Neural cell (in vitro differentiated cells): ENCODE results near the gene MTCL1. TPM values are rescaled to one million over a fixed set of nuclear protein-coding genes. Genes with fewer than 3 reads are reported as not detected.

Source experiments
- H2AFZ ChIP-seq: fragments of 200-600, 300-800 bp; sonication (generic), shearing (Covaris generic); 2 replicates; pipeline ENCODE4 v1.6.0; 2014; ENCODE audit warnings: low read depth, mild to moderate bottlenecking, antibody characterized with exemption, low read length, moderate library complexity
- H3F3A ChIP-seq: fragments of 200-600 bp; shearing (Covaris generic); 2 replicates; pipeline ENCODE4 v1.6.1; 2016; ENCODE audit warnings: mild to moderate bottlenecking, moderate library complexity, mixed read lengths, antibody characterized with exemption, low read length; ENCODE audit not compliant: insufficient read depth, poor library complexity, severe bottlenecking
- H3K27ac ChIP-seq: fragments of 200-600, 300-800 bp; sonication (generic), shearing (Covaris generic); 2 replicates; pipeline ENCODE4 v1.5.1; 2014; ENCODE audit warnings: mild to moderate bottlenecking, low read length, moderate library complexity
- H3K27me3 ChIP-seq: fragments of 300-800, 200-600 bp; sonication (generic), shearing (Covaris generic); 2 replicates; pipeline ENCODE4 v1.6.0; 2014; ENCODE audit warnings: mild to moderate bottlenecking, low read depth, low read length, moderate library complexity; ENCODE audit not compliant: insufficient read depth
- H3K36me3 ChIP-seq: fragments of 300-800, 200-600 bp; sonication (generic), shearing (Covaris generic); 2 replicates; pipeline ENCODE4 v1.5.1; 2014; ENCODE audit warnings: mild to moderate bottlenecking, antibody characterized with exemption, low read length, moderate library complexity; ENCODE audit not compliant: insufficient read depth
- H3K4me2 ChIP-seq: fragments of 300-800, 200-600 bp; sonication (generic), shearing (Covaris generic); 2 replicates; pipeline ENCODE4 v1.6.0; 2014; ENCODE audit warnings: mild to moderate bottlenecking, low read length
- H3K4me3 ChIP-seq: fragments of 300-800, 200-600 bp; sonication (generic), shearing (Covaris generic); 2 replicates; pipeline ENCODE4 v1.5.1; 2014; ENCODE audit warnings: mild to moderate bottlenecking, low read length, moderate library complexity
- H3K79me2 ChIP-seq: fragments of 200-600 bp; shearing (Covaris generic); replicated peaks from 2 replicates; pipeline ENCODE4 v1.6.0; 2014; ENCODE audit warnings: mild to moderate bottlenecking, low read length, moderate library complexity; ENCODE audit not compliant: insufficient read depth
- H3K9ac ChIP-seq: fragments of 300-800, 200-600 bp; sonication (generic), shearing (Covaris generic); 2 replicates; pipeline ENCODE4 v1.6.1; 2016; ENCODE audit warnings: mild to moderate bottlenecking, low read length, mixed read lengths
- H3K9me2 ChIP-seq: fragments of 200-600 bp; shearing (Covaris generic); 2 replicates; pipeline ENCODE4 v1.6.1; 2016; ENCODE audit warnings: mild to moderate bottlenecking, low read length, mixed read lengths; ENCODE audit not compliant: insufficient read depth
- H3K9me3 ChIP-seq: fragments of 200-600, 300-800 bp; sonication (generic), shearing (Covaris generic); 2 replicates; pipeline ENCODE4 v1.6.1; 2016; ENCODE audit warnings: mild to moderate bottlenecking, mixed run types, low read length, moderate library complexity, mixed read lengths
- H4K20me1 ChIP-seq: fragments of 200-600 bp; shearing (Covaris generic); 2 replicates; pipeline ENCODE4 v1.6.1; 2016; ENCODE audit warnings: mild to moderate bottlenecking, mixed run types; ENCODE audit not compliant: insufficient read depth
- CTCF ChIP-seq: fragments of 450-650 bp; IDR thresholded peaks from 2 replicates; pipeline ENCODE4 v1.5.1; 2014; ENCODE audit warnings: antibody characterized with exemption, mild to moderate bottlenecking, moderate library complexity; ENCODE audit not compliant: poor library complexity, severe bottlenecking
- EP300 ChIP-seq: fragments of 450-650 bp; conservative IDR thresholded peaks from 2 replicates; pipeline ENCODE4 v1.6.1; 2014; ENCODE audit warnings: antibody characterized with exemption, mild to moderate bottlenecking, moderate library complexity; ENCODE audit not compliant: poor library complexity, severe bottlenecking
- EZH2 ChIP-seq: fragments of 200-600, 300-800 bp; shearing (Covaris generic), sonication (generic); IDR thresholded peaks from 2 replicates; pipeline ENCODE4 v1.6.1; 2014; ENCODE audit warnings: antibody characterized with exemption, low read length, borderline replicate concordance, mild to moderate bottlenecking; ENCODE audit not compliant: insufficient read depth, poor library complexity, severe bottlenecking
- POLR2AphosphoS5 ChIP-seq: IDR thresholded peaks from 2 replicates; pipeline ENCODE4 v1.6.1; 2012
- RAD21 ChIP-seq: fragments of 450-650 bp; conservative IDR thresholded peaks from 2 replicates; pipeline ENCODE4 v1.6.1; 2014; ENCODE audit warnings: antibody characterized with exemption, mild to moderate bottlenecking, moderate library complexity
- REST ChIP-seq: IDR thresholded peaks from 2 replicates; pipeline ENCODE4 v1.6.1; 2012; ENCODE audit warnings: borderline replicate concordance
- TAF1 ChIP-seq: IDR thresholded peaks from 2 replicates; pipeline ENCODE4 v1.6.1; 2012; ENCODE audit warnings: low read depth
- polyA plus RNA-seq: library from polyadenylated mRNA; depleted of rRNA; stranded (reverse); fragments of >200 nt; gene quantifications from 2 replicates; pipeline ENCODE4 v1.2.3, GENCODE V29; 2014

MTCL1 gene
- polyA plus RNA-seq, 1 donor from 2014 or later: 20.8 TPM

- no peaks in the 10 kb centered on the region for H3F3A ChIP-seq
- H3K27ac ChIP-seq: no peak overlapping the region
- no peaks in the 10 kb centered on the region for H4K20me1 ChIP-seq
- H3K27me3 ChIP-seq: no peaks in the 10 kb centered on the region
- H3K4me3 ChIP-seq: no peak overlapping the region
- H3K9ac ChIP-seq: no peak overlapping the region
- H3K4me2 ChIP-seq: no peak overlapping the region
- no peaks in the 10 kb centered on the region for H3K9me3 ChIP-seq
- no peaks in the 10 kb centered on the region for H3K36me3 ChIP-seq
- H3K9me2 ChIP-seq: no peaks in the 10 kb centered on the region
- TF ChIP-seq EP300: no peak
- no peak overlapping the region for H2AFZ ChIP-seq
- H3K79me2 ChIP-seq: no peaks in the 10 kb centered on the region
These were observed 65.3 kb downstream of the MTCL1 start for GRCh38 chr18:8770657-8771056.

- Histone ChIP-seq H3K36me3 (no peaks in the 10 kb centered on the region), H3F3A (no peaks in the 10 kb centered on the region), H3K79me2 (no peaks in the 10 kb centered on the region), H3K4me3 (no peak overlapping the region), H3K27me3 (peaks cover 7% of the 10 kb centered on the region), H2AFZ (no peak overlapping the region), H3K9ac (no peak overlapping the region), H3K4me2 (no peak overlapping the region), H3K27ac (no peak overlapping the region), H3K9me3 (no peaks in the 10 kb centered on the region), H4K20me1 (no peaks in the 10 kb centered on the region), H3K9me2 (no peaks in the 10 kb centered on the region)
- no peak for TF ChIP-seq CTCF
- no peak for TF ChIP-seq REST
These were observed 66.6 kb downstream of the MTCL1 start for GRCh38 chr18:8771930-8772329.

- Histone ChIP-seq H3K36me3 (no peaks in the 10 kb centered on the region), H3K27me3 (peaks cover 7% of the 10 kb centered on the region), H4K20me1 (no peaks in the 10 kb centered on the region), H3F3A (no peaks in the 10 kb centered on the region), H3K4me3 (no peak overlapping the region), H2AFZ (no peak overlapping the region), H3K9me2 (no peaks in the 10 kb centered on the region), H3K9ac (no peak overlapping the region), H3K9me3 (no peaks in the 10 kb centered on the region), H3K4me2 (no peak overlapping the region), H3K27ac (no peak overlapping the region), H3K79me2 (no peaks in the 10 kb centered on the region)
- TF ChIP-seq EP300 (no peak), RAD21 (no peak), EZH2 (no peak), REST (no peak), TAF1 (no peak), CTCF (no peak), POLR2AphosphoS5 (no peak)
These were observed 68.6 kb downstream of the MTCL1 start for GRCh38 chr18:8773980-8774379.
